Cardiac fibroblast (primary cell): ENCODE measurements around the gene LBX2.

ENCODE experiments used
- DNase-seq, 2 donors: peaks; one replicate each; pipeline versions ENCODE4 v3.0.0 to v3.0.0-alpha.2; 2010; ENCODE audit warnings: low read depth in 2 of 2
- H3K4me3 ChIP-seq, 2 donors: replicated peaks in 1 of 2; 1 replicate in 1 of 2; 2 replicates in 1 of 2; pipeline ENCODE4 v1.5.1; 2011; ENCODE audit warnings: low read depth in 2 of 2, low read length in 2 of 2, mild to moderate bottlenecking in 2 of 2, moderate library complexity in 1 of 2
- TF ChIP-seq, protein P1 (sequence below): IDR thresholded peaks from one replicate; pipeline ENCODE4 v1.5.1; 2011; ENCODE audit warnings: low read depth, mild to moderate bottlenecking, low read length, inconsistent platforms

Gene LBX2

DNA sequence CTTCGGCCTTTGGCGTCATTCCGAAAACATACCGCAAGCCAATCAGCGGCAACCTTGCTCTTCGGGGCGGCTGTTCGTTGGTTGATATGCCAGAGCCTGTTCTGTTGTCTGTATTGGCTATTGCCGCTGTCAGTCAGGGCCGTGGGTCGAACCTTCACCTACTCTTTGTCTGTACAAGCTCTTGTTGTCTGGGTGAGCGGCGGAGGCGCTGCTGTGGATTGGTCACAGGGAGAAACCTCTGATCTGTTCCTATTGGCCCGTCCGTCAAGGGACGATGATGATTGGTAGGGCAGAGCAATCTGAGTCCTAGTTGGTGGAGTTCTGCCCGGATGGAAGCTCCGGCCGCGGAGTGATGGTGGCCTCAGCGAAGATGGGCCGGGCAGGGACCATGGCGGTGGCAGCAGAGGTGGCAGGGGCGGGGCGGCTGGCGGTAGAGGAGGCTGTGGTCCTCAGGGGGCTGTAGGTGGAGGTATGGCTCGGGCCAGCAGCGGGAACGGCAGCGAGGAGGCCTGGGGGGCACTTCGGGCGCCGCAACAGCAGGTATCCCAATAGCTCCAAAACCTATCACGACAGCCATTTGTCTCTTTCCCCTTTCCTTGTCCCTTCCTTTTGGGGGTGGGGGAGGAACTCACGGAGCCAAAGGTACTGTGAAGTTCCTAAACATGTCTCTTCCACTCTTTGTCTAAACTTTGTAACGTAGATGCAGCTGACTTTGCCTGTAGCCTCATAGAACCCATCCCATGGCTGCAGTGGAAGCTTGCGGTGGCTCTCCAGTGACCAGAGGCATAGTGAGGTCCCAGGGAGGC is 41.1 kb downstream of the LBX2 start, which contains the start of gene WBP1:
TSS of gene WBP1 (plus strand) at position 307 of the 806 bp plus-strand sequence. CDS start at position 472, 165 bp downstream.
- DNase-seq: peak; percentile 100
- TF ChIP-seq, protein P1, sequence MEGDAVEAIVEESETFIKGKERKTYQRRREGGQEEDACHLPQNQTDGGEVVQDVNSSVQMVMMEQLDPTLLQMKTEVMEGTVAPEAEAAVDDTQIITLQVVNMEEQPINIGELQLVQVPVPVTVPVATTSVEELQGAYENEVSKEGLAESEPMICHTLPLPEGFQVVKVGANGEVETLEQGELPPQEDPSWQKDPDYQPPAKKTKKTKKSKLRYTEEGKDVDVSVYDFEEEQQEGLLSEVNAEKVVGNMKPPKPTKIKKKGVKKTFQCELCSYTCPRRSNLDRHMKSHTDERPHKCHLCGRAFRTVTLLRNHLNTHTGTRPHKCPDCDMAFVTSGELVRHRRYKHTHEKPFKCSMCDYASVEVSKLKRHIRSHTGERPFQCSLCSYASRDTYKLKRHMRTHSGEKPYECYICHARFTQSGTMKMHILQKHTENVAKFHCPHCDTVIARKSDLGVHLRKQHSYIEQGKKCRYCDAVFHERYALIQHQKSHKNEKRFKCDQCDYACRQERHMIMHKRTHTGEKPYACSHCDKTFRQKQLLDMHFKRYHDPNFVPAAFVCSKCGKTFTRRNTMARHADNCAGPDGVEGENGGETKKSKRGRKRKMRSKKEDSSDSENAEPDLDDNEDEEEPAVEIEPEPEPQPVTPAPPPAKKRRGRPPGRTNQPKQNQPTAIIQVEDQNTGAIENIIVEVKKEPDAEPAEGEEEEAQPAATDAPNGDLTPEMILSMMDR: no peak
- H3K4me3 ChIP-seq: peak within 1 kb of the TSS; percentile 86 to 90

- peak overlapping the region; percentile 64 to 69 for H3K4me3 ChIP-seq
- TF ChIP-seq, protein P1: no peak
- DNase-seq: no peak
Measured at GRCh38 chr2:74457549-74458131, 41.8 kb downstream of the LBX2 start.

- H3K4me3 ChIP-seq: peak overlapping the region; percentile 64 to 69
- DNase-seq: peak; percentile 24 to 43
- TF ChIP-seq, protein P1: no peak
Measured at GRCh38 chr2:74457129-74457548, 42.3 kb downstream of the LBX2 start.

DNA sequence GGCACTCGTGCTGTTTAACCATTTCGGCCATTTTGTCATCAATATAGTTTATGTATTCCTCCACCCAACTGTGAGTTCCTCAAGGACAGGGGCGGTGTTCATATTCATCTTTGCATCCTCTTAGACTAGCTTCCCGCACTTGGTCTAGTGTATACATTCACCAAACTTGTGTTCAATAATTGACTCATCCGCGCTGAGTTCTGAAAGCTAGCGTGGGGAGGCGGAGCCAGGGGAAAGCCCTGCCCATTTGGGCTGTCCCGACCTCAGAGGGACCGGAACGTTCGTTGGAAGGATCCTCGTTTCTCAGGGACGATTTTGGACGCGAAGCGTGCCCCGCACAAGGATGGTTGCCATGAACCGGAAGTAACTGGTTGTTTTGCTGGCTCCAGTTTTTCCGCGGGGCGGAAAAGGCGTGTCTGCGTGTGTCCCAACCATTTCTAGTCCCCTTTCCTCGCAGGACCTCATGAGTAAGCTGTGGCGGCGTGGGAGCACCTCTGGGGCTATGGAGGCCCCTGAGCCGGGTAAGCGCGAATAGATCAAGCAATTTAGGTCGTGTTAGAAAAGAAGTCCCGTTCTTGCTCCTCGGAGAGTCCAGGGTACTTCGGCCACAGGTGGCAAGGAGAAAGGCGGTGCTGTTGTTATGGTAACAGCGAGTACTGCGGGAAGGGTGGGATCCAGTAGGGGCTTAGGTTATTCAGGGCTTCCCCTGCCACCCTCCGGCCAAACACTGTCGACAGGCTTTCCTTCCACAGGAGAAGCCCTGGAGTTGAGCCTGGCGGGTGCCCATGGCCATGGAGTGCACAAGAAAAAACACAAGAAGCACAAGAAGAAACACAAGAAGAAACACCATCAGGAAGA is 44.5 kb downstream of the LBX2 start, which contains the start of gene INO80B:
TSS of gene INO80B (plus strand) at position 434 of the 858 bp plus-strand sequence. CDS start at position 464, 30 bp downstream.
- TF ChIP-seq, protein P1: no peak
- H3K4me3 ChIP-seq: peak within 1 kb of the TSS; percentile 70 to 80

GRCh38 chr2:74450570-74451190 is 48.7 kb downstream of the LBX2 start:
- TF ChIP-seq, protein P1: no peak
- no peak for DNase-seq
- no peak overlapping the region for H3K4me3 ChIP-seq

More for the DNA sequence above, 44.5 kb downstream of the LBX2 start, which contains the start of gene INO80B:
- DNase-seq: peak; percentile 99

DNA sequence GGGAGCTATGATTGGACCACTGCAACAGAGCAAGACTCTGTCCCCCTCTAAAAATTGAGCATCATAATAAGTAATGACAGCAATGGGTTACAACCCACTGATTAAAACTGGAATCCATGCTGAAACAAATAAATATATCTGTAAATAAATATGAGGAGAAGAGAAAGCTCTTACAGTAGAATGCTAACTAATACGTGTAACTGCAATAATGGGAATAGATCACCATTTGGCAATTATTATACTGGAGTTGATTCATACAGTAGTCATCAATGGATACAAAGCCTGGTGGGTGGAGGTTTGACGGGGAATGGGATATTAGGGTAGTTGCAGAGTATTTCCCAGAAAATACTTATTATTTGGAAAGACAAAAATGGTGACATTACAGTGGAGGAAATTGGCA is 50.6 kb downstream of the LBX2 start:
- H3K4me3 ChIP-seq: no peak overlapping the region
- peak in 1 of 2 donors; percentile 15 for DNase-seq
- TF ChIP-seq, protein P1: no peak
